GM12864 (cell line): ENCODE results near the gene AVEN.
"Not testable (repeated sequence)": the region's sequence is repeated elsewhere in the genome, so short reads cannot be mapped to it uniquely, and the experiment has no call there.

ENCODE experiments used
- DNase-seq: peaks from one replicate; pipeline ENCODE4 v3.0.0-alpha.2; 2011; ENCODE audit warnings: low read depth
- H3K4me3 ChIP-seq: 2 replicates; pipeline ENCODE4 v1.5.1; 2011; ENCODE audit warnings: mild to moderate bottlenecking, low read depth, low read length, control low read depth
- CTCF ChIP-seq: IDR thresholded peaks from 2 replicates; pipeline ENCODE4 v1.5.1; 2011; ENCODE audit warnings: low read depth, mild to moderate bottlenecking, moderate library complexity, low read length, control low read depth, inconsistent platforms; ENCODE audit errors: missing control alignments

AVEN gene

GRCh38 chr15:33834892-33835743 is 203.9 kb downstream of the AVEN start:
- TF ChIP-seq CTCF = no peak
- no peak for DNase-seq
- no peak overlapping the region for H3K4me3 ChIP-seq

GRCh38 chr15:33831646-33832045 is 207.4 kb downstream of the AVEN start:
- TF ChIP-seq CTCF = no peak

GRCh38 chr15:33830351-33830750 is 208.7 kb downstream of the AVEN start:
- DNase-seq = no peak
- no peak for TF ChIP-seq CTCF
- H3K4me3 ChIP-seq = no peak overlapping the region

More at GRCh38 chr15:33831646-33832045, 207.4 kb downstream of the AVEN start:
- no peak for DNase-seq
- no peak overlapping the region for H3K4me3 ChIP-seq

- DNase-seq = no peak
- H3K4me3 ChIP-seq = no peak overlapping the region
- no peak for TF ChIP-seq CTCF
Observed at GRCh38 chr15:33826201-33826600, 212.8 kb downstream of the AVEN start.

GRCh38 chr15:33825453-33825852 is 213.6 kb downstream of the AVEN start:
- H3K4me3 ChIP-seq = no peak overlapping the region
- no peak for DNase-seq
- TF ChIP-seq CTCF = no peak

- no peak for DNase-seq
- H3K4me3 ChIP-seq = no peak overlapping the region
- TF ChIP-seq CTCF = no peak
Observed at GRCh38 chr15:33823119-33823518, 215.9 kb downstream of the AVEN start.

GRCh38 chr15:33822479-33822878 is 216.5 kb downstream of the AVEN start:
- DNase-seq = no peak
- no peak overlapping the region for H3K4me3 ChIP-seq
- TF ChIP-seq CTCF = no peak

GRCh38 chr15:33819499-33819898 is 219.5 kb downstream of the AVEN start:
- DNase-seq, H3K4me3 ChIP-seq: not testable (repeated sequence)
